ENCODE results near the gene SPOCK2.

DNA sequence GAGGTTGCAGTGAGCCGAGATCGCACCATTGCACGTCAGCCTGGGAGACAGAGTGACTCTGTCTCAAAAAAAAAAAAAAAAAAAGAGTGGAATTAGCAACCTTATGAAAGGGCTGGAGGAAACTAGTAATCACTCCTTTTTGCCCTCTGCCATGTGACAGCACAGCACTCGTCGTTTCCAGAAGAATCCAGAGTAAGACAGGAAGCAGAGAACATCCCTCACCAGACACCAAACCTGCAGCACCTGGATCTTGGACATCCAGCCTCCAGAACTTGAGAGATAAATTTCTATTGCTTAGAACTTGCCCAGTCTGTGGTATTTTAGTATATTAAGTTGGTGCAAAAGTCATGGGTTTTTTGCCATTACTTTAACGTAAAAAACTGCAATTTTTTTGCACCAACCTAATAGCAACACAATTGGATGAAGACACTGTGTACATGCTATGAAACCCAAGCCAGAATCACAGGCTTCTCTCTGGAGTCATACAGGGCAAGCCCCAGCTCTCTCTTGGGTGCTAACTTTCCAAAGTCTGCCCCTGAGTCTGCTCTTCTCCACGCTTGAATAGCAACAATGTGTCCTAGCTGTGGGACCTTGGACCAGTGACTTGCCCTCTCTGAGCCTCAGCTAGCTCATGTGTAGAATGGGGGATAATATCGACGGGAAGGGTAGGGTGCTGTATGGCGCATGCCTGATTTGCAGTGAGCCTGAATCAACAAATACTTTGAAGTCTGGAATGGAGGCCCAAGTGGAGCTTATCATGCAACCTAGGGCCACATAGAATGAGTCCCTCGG is 69.1 kb downstream of the SPOCK2 start:
- TF ChIP-seq, protein P1, sequence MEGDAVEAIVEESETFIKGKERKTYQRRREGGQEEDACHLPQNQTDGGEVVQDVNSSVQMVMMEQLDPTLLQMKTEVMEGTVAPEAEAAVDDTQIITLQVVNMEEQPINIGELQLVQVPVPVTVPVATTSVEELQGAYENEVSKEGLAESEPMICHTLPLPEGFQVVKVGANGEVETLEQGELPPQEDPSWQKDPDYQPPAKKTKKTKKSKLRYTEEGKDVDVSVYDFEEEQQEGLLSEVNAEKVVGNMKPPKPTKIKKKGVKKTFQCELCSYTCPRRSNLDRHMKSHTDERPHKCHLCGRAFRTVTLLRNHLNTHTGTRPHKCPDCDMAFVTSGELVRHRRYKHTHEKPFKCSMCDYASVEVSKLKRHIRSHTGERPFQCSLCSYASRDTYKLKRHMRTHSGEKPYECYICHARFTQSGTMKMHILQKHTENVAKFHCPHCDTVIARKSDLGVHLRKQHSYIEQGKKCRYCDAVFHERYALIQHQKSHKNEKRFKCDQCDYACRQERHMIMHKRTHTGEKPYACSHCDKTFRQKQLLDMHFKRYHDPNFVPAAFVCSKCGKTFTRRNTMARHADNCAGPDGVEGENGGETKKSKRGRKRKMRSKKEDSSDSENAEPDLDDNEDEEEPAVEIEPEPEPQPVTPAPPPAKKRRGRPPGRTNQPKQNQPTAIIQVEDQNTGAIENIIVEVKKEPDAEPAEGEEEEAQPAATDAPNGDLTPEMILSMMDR (IDR thresholded peaks at IDR 0.05; ENCODE audit: poor library complexity, severe bottlenecking), result no peak
- TF ChIP-seq EZH2 (IDR thresholded peaks at IDR 0.05; ENCODE audit: borderline replicate concordance, insufficient read depth, low read length, poor library complexity, severe bottlenecking) (no peak), POLR2AphosphoS5 (IDR thresholded peaks at IDR 0.05) (no peak), RAD21 (conservative IDR thresholded peaks at IDR 0.05) (no peak)
- TF ChIP-seq, protein P2, sequence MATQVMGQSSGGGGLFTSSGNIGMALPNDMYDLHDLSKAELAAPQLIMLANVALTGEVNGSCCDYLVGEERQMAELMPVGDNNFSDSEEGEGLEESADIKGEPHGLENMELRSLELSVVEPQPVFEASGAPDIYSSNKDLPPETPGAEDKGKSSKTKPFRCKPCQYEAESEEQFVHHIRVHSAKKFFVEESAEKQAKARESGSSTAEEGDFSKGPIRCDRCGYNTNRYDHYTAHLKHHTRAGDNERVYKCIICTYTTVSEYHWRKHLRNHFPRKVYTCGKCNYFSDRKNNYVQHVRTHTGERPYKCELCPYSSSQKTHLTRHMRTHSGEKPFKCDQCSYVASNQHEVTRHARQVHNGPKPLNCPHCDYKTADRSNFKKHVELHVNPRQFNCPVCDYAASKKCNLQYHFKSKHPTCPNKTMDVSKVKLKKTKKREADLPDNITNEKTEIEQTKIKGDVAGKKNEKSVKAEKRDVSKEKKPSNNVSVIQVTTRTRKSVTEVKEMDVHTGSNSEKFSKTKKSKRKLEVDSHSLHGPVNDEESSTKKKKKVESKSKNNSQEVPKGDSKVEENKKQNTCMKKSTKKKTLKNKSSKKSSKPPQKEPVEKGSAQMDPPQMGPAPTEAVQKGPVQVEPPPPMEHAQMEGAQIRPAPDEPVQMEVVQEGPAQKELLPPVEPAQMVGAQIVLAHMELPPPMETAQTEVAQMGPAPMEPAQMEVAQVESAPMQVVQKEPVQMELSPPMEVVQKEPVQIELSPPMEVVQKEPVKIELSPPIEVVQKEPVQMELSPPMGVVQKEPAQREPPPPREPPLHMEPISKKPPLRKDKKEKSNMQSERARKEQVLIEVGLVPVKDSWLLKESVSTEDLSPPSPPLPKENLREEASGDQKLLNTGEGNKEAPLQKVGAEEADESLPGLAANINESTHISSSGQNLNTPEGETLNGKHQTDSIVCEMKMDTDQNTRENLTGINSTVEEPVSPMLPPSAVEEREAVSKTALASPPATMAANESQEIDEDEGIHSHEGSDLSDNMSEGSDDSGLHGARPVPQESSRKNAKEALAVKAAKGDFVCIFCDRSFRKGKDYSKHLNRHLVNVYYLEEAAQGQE (IDR thresholded peaks at IDR 0.05; ENCODE audit: borderline replicate concordance), result no peak
